Esophagus muscularis mucosa (tissue), 3 donors: Measurements from ENCODE around the gene SRRM3.

ENCODE experiments used
- POLR2A ChIP-seq: fragments of 450-650 bp; IDR thresholded peaks from one replicate; pipeline ENCODE4 v1.6.1; 2017; ENCODE audit warnings: antibody characterized with exemption, moderate library complexity, mild to moderate bottlenecking, low read depth
- POLR2AphosphoS5 ChIP-seq, 2 donors: sonication (generic); formaldehyde crosslinking; IDR thresholded peaks; one replicate each; pipeline ENCODE4 v1.6.1; 2017; ENCODE audit warnings: antibody characterized with exemption in 2 of 2
- TF ChIP-seq, protein P1 (sequence below), 3 experiments: fragments of 200-600 bp in 2 of 3; fragments of 450-650 bp in 1 of 3; sonication (generic) in 2 of 3; IDR thresholded peaks; one replicate each; pipeline ENCODE4 v1.5.1; 2017 to 2019; ENCODE audit warnings: antibody characterized with exemption in 3 of 3, mild to moderate bottlenecking in 2 of 3, moderate library complexity in 1 of 3

DNA sequence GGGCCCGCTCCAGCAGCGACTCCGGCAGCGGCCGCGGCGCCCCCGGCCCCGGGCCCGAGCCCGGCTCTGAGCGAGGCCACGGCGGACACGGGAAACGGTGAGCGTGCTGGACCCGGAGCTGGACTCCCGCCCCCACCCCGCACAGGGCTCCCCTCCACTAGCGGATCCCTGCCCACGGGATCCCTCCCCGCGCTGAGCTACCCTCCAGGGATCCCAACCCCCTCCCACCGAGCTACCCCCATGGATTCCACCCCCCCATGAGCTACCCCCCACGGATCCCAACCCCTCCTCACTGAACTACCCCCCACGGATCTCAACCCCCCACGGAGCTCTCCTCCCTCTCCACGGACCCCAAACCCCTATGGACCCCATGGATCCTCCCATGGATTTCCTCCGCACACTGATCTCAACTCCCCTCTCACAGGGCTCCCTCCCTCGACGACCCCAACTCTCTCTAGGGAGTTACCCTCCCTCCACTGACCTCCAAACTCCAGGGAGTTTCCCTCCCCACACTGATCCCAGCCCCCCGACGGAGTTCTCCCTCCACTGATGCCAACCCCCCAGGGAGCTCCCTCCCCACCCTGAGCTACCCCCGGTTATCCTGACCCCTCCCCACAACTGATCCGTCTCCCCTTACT, 80.1 kb downstream of the SRRM3 start:
- TF ChIP-seq, protein P1, sequence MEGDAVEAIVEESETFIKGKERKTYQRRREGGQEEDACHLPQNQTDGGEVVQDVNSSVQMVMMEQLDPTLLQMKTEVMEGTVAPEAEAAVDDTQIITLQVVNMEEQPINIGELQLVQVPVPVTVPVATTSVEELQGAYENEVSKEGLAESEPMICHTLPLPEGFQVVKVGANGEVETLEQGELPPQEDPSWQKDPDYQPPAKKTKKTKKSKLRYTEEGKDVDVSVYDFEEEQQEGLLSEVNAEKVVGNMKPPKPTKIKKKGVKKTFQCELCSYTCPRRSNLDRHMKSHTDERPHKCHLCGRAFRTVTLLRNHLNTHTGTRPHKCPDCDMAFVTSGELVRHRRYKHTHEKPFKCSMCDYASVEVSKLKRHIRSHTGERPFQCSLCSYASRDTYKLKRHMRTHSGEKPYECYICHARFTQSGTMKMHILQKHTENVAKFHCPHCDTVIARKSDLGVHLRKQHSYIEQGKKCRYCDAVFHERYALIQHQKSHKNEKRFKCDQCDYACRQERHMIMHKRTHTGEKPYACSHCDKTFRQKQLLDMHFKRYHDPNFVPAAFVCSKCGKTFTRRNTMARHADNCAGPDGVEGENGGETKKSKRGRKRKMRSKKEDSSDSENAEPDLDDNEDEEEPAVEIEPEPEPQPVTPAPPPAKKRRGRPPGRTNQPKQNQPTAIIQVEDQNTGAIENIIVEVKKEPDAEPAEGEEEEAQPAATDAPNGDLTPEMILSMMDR (IDR thresholded peaks at IDR 0.05): no peak
- no peak for TF ChIP-seq POLR2AphosphoS5 (IDR thresholded peaks at IDR 0.05)
- no peak for TF ChIP-seq POLR2A
